Liver (tissue), 9 donors: ENCODE results near the gene PCDHB7. TPM values are rescaled to one million over a fixed set of nuclear protein-coding genes. Genes with fewer than 3 reads are reported as not detected.
"Not testable (repeated sequence)": the region's sequence is repeated elsewhere in the genome, so short reads cannot be mapped to it uniquely, and the experiment has no call there.

Source experiments
- DNase-seq: peaks from one replicate; pipeline ENCODE4 v3.0.0-alpha.2; 2017; ENCODE audit warnings: low spot score
- H3K27ac ChIP-seq, 2 donors: one replicate each; pipeline ENCODE4 v1.7.0; 2013; ENCODE audit warnings: inconsistent platforms in 2 of 2, low read length in 2 of 2, control low read depth in 1 of 2, low read depth in 1 of 2, mild to moderate bottlenecking in 1 of 2
- H3K27me3 ChIP-seq, 4 donors: one replicate each; pipeline versions ENCODE4 v1.6.1 to v1.7.0; 2013; ENCODE audit warnings: low read length in 3 of 4, inconsistent platforms in 1 of 4, mild to moderate bottlenecking in 1 of 4, moderate library complexity in 1 of 4; ENCODE audit not compliant: control insufficient read depth in 4 of 4, insufficient read depth in 4 of 4
- H3K36me3 ChIP-seq, 4 donors: one replicate each; pipeline versions ENCODE4 v1.6.1 to v1.7.0; 2013; ENCODE audit warnings: low read length in 3 of 4, mild to moderate bottlenecking in 3 of 4, low read depth in 1 of 4, moderate library complexity in 1 of 4; ENCODE audit not compliant: control insufficient read depth in 4 of 4, insufficient read depth in 3 of 4
- H3K4me1 ChIP-seq, 4 donors: one replicate each; pipeline versions ENCODE4 v1.6.1 to v1.7.0; 2013; ENCODE audit warnings: low read length in 3 of 4, mild to moderate bottlenecking in 3 of 4, moderate library complexity in 1 of 4; ENCODE audit not compliant: control insufficient read depth in 4 of 4, insufficient read depth in 4 of 4
- H3K4me3 ChIP-seq, 3 donors: one replicate each; pipeline versions ENCODE4 v1.6.1 to v1.7.0; 2013; ENCODE audit warnings: low read length in 3 of 3, control low read depth in 1 of 3, low read depth in 1 of 3, mild to moderate bottlenecking in 1 of 3
- H3K9ac ChIP-seq, 2 donors: one replicate each; pipeline ENCODE4 v1.7.0; 2013; ENCODE audit warnings: low read length in 2 of 2, mild to moderate bottlenecking in 2 of 2, moderate library complexity in 2 of 2, control low read depth in 1 of 2, low read depth in 1 of 2
- H3K9me3 ChIP-seq, 4 donors: one replicate each; pipeline versions ENCODE4 v1.6.1 to v1.7.0; 2013; ENCODE audit warnings: low read length in 3 of 4; ENCODE audit not compliant: control insufficient read depth in 4 of 4
- GABPA ChIP-seq, 2 donors: IDR thresholded peaks in 1 of 2; conservative IDR thresholded peaks in 1 of 2; 2 replicates each; pipeline ENCODE4 v1.6.1; 2016; ENCODE audit warnings: antibody characterized with exemption in 2 of 2, mild to moderate bottlenecking in 1 of 2, moderate library complexity in 1 of 2
- HNF4A ChIP-seq, 2 donors: conservative IDR thresholded peaks; 2 replicates each; pipeline ENCODE4 v1.6.1; 2016; ENCODE audit warnings: antibody characterized with exemption in 2 of 2, mild to moderate bottlenecking in 2 of 2
- HNF4G ChIP-seq: IDR thresholded peaks from 2 replicates; pipeline ENCODE4 v1.6.1; 2016; ENCODE audit warnings: antibody characterized with exemption
- RAD21 ChIP-seq, 2 donors: IDR thresholded peaks; 2 replicates each; pipeline ENCODE4 v1.6.1; 2016; ENCODE audit warnings: antibody characterized with exemption in 2 of 2, mild to moderate bottlenecking in 2 of 2
- RXRA ChIP-seq, 2 donors: IDR thresholded peaks; 2 replicates each; pipeline ENCODE4 v1.6.1; 2017 to 2018; ENCODE audit warnings: antibody characterized with exemption in 2 of 2, mild to moderate bottlenecking in 1 of 2
- WGBS: extraction: QIAGEN DNeasy Blood & Tissue Kit; methylation state at CpG from one replicate; pipeline ENCODE4 v1.1.7; 2013; 5-methylcytosine and 5-hydroxymethylcytosine counted together
- polyA plus RNA-seq, 2 donors: library from polyadenylated mRNA; stranded (reverse) in 1 of 2; unstranded in 1 of 2; fragments of 200-250 nt in 1 of 2; fragments of >200 nt in 1 of 2; fragmentation: Nextera tagmentation in 1 of 2; extraction: Ambion mirVana in 1 of 2; gene quantifications; one replicate each; pipeline versions ENCODE4 v1.2.1 to v1.2.3, GENCODE V29; 2013 to 2015
- total RNA-seq, 2 donors: library from RNA; depleted of rRNA; stranded (reverse); fragments of >200 nt; gene quantifications; one replicate each; pipeline ENCODE4 v1.2.3, GENCODE V29; 2014
- TF ChIP-seq, protein P1 (sequence below): fragments of 150-350 bp; IDR thresholded peaks from 2 replicates; pipeline ENCODE4 v1.5.1; 2017; ENCODE audit warnings: improper control_type of control experiment, low read depth, low read length; ENCODE audit not compliant: missing input control
- TF ChIP-seq, protein P2 (sequence below): IDR thresholded peaks from 2 replicates; pipeline ENCODE4 v1.6.1; 2016; ENCODE audit warnings: antibody characterized with exemption
- donor health status: healthy.
- donor health status: healthy.
- donor health status: healthy.
- donor health status: healthy.
- donor health status: healthy.

PCDHB7 gene
- total and polyA plus RNA-seq, 4 donors: 0.08 to 0.21 (median 0.09) TPM; not detected in 1

DNA sequence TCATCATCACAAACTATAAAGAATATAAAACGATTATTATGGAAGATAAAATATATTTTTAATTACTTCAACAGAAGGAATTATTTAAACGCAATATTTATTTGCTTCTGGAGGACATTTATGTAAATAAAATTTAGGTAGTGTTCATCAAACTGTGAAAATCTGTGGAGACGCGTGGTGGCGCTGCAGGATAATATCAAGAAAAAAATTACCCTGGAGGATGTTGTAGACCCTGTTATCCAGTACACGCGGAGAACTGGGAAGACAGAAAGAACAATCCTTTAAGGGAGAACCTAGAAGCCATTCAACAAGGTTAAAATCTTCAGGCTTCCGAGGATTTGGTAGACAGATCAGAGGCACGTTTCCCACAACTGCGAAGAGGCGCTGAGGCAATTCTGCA is 36.0 kb downstream of the PCDHB7 start, which contains the start of gene PCDHB12:
Gene PCDHB12, plus strand, starts transcription at position 242 of the 400 bp plus-strand sequence. CDS start 189 bp downstream, outside the sequence.
- WGBS: 16% methylated on average over 11 of the region's 11 CpGs
- TF ChIP-seq, protein P1, sequence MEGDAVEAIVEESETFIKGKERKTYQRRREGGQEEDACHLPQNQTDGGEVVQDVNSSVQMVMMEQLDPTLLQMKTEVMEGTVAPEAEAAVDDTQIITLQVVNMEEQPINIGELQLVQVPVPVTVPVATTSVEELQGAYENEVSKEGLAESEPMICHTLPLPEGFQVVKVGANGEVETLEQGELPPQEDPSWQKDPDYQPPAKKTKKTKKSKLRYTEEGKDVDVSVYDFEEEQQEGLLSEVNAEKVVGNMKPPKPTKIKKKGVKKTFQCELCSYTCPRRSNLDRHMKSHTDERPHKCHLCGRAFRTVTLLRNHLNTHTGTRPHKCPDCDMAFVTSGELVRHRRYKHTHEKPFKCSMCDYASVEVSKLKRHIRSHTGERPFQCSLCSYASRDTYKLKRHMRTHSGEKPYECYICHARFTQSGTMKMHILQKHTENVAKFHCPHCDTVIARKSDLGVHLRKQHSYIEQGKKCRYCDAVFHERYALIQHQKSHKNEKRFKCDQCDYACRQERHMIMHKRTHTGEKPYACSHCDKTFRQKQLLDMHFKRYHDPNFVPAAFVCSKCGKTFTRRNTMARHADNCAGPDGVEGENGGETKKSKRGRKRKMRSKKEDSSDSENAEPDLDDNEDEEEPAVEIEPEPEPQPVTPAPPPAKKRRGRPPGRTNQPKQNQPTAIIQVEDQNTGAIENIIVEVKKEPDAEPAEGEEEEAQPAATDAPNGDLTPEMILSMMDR: peak; percentile 12
- TF ChIP-seq GABPA (IDR thresholded peaks at IDR 0.05 in 1 of 2, conservative IDR thresholded peaks at IDR 0.05 in 1 of 2) (no peak), RXRA (IDR thresholded peaks at IDR 0.05) (no peak), HNF4A (conservative IDR thresholded peaks at IDR 0.05) (no peak), HNF4G (no peak), RAD21 (IDR thresholded peaks at IDR 0.05) (peak in 1 of 2 donors; percentile 8)
- TF ChIP-seq, protein P2, sequence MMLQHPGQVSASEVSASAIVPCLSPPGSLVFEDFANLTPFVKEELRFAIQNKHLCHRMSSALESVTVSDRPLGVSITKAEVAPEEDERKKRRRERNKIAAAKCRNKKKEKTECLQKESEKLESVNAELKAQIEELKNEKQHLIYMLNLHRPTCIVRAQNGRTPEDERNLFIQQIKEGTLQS: no peak
- Histone ChIP-seq H3K27ac (no peak within 1 kb of the TSS), H3K27me3 (peaks cover 0 to 5% (median 0%) of the 10 kb centered on the region in 4 donors), H3K9me3 (peaks cover 3 to 15% (median 9%) of the 10 kb centered on the region in 4 donors), H3K9ac (no peak within 1 kb of the TSS), H3K4me3 (peak within 1 kb of the TSS in 1 of 3 donors; percentile 8), H3K4me1 (no peaks in the 10 kb centered on the region), H3K36me3 (no peaks in the 10 kb centered on the region)
- DNase-seq: no peak

DNA sequence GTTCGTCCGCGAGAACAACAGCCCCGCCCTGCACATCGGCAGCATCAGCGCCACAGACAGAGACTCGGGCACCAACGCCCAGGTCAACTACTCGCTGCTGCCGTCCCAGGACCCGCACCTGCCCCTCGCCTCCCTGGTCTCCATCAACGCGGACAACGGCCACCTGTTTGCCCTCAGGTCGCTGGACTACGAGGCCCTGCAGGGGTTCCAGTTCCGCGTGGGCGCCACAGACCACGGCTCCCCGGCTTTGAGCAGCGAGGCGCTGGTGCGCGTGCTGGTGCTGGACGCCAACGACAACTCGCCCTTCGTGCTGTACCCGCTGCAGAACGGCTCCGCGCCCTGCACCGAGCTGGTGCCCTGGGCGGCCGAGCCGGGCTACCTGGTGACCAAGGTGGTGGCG is 37.8 kb downstream of the PCDHB7 start:
- WGBS: 33% methylated on average over 39 of the region's 39 CpGs
- H3K4me3 ChIP-seq, H3K4me1 ChIP-seq, DNase-seq, H3K36me3 ChIP-seq, H3K27me3 ChIP-seq, H3K9ac ChIP-seq, H3K27ac ChIP-seq: not testable (repeated sequence)
- H3K9me3 ChIP-seq: peaks cover 7 to 19% (median 15%) of the 10 kb centered on the region in 4 donors

DNA sequence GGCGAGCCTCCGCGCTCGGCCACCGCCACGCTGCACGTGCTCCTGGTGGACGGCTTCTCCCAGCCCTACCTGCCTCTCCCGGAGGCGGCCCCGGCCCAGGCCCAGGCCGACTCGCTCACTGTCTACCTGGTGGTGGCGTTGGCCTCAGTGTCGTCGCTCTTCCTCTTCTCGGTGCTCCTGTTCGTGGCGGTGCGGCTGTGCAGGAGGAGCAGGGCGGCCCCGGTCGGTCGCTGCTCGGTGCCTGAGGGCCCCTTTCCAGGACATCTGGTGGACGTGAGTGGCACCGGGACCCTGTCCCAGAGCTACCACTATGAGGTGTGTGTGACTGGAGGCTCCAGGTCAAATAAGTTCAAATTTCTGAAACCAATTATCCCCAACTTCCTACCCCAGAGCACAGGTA is 38.4 kb downstream of the PCDHB7 start:
- H3K27ac ChIP-seq, H3K9ac ChIP-seq, H3K4me1 ChIP-seq, H3K36me3 ChIP-seq, H3K27me3 ChIP-seq, DNase-seq, H3K4me3 ChIP-seq: not testable (repeated sequence)
- H3K9me3 ChIP-seq: peaks cover 8 to 23% (median 18%) of the 10 kb centered on the region in 4 donors
- 21% methylated on average over 20 of the region's 27 CpGs for whole genome bisulfite sequencing

DNA sequence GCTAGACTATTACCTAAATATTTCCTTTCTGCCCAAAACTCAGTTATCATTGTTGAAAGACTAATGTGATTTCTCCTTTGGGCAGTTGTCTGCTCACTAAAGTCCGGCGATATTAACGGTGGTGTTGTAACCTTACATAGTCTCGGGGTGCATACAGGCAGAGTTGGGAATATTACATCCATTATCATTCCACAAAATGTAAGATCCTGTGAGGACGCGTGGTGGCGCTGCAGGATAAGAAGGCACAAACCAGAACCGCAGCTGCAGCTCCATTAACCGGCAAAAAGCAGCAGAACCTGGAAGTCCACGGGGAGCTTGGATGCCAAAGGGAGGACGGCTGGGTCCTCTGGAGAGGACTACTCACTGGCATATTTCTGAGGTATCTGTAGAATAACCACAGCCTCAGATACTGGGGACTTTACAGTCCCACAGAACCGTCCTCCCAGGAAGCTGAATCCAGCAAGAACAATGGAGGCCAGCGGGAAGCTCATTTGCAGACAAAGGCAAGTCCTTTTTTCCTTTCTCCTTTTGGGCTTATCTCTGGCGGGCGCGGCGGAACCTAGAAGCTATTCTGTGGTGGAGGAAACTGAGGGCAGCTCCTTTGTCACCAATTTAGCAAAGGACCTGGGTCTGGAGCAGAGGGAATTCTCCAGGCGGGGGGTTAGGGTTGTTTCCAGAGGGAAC is 41.4 kb downstream of the PCDHB7 start, which contains the start of gene PCDHB13:
Gene PCDHB13, plus strand, starts transcription at position 264 of the 684 bp plus-strand sequence. Its CDS starts 205 bp downstream, at position 469.
- DNase-seq, H3K4me3 ChIP-seq: not testable (repeated sequence)

DNA sequence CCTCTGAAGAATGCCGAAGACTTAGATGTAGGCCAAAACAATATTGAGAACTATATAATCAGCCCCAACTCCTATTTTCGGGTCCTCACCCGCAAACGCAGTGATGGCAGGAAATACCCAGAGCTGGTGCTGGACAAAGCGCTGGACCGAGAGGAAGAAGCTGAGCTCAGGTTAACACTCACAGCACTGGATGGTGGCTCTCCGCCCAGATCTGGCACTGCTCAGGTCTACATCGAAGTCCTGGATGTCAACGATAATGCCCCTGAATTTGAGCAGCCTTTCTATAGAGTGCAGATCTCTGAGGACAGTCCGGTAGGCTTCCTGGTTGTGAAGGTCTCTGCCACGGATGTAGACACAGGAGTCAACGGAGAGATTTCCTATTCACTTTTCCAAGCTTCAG is 42.1 kb downstream of the PCDHB7 start:
- H3K36me3 ChIP-seq, H3K4me3 ChIP-seq, H3K4me1 ChIP-seq, DNase-seq, H3K27me3 ChIP-seq, H3K27ac ChIP-seq, H3K9ac ChIP-seq: not testable (repeated sequence)
- peaks cover 18 to 37% (median 31%) of the 10 kb centered on the region in 4 donors for H3K9me3 ChIP-seq
- 48% methylated on average over 11 of the region's 12 CpGs for WGBS

More for the DNA sequence above, 41.4 kb downstream of the PCDHB7 start, which contains the start of gene PCDHB13:
- 11% methylated on average over 13 of the region's 18 CpGs for WGBS
- not testable (repeated sequence) for H3K27ac ChIP-seq, H3K9ac ChIP-seq, H3K4me1 ChIP-seq, H3K36me3 ChIP-seq, H3K27me3 ChIP-seq
- peaks cover 14 to 34% (median 31%) of the 10 kb centered on the region in 4 donors for H3K9me3 ChIP-seq
- TF ChIP-seq RAD21 (IDR thresholded peaks at IDR 0.05): peak; percentile 29 to 44

DNA sequence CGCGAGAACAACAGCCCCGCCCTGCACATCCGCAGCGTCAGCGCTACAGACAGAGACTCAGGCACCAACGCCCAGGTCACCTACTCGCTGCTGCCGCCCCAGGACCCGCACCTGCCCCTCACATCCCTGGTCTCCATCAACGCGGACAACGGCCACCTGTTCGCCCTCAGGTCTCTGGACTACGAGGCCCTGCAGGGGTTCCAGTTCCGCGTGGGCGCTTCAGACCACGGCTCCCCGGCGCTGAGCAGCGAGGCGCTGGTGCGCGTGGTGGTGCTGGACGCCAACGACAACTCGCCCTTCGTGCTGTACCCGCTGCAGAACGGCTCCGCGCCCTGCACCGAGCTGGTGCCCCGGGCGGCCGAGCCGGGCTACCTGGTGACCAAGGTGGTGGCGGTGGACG is 43.1 kb downstream of the PCDHB7 start:
- H3K4me3 ChIP-seq: peak overlapping the region in 1 of 3 donors; percentile 11
- H3K27ac ChIP-seq, DNase-seq, H3K9ac ChIP-seq, H3K4me1 ChIP-seq, H3K36me3 ChIP-seq, H3K27me3 ChIP-seq: not testable (repeated sequence)
- peaks cover 18 to 37% (median 29%) of the 10 kb centered on the region in 4 donors for H3K9me3 ChIP-seq
- WGBS: 37% methylated on average over 36 of the region's 40 CpGs
